OCI-LY1 (cell line): ENCODE data around the gene ARPP19.
"Not testable (repeated sequence)": the region's sequence is repeated elsewhere in the genome, so short reads cannot be mapped to it uniquely, and the experiment has no call there.

Experiments used
- H2AFZ ChIP-seq: fragments of 200-600 bp; sonication (generic), shearing (Covaris generic); 2 replicates; pipeline ENCODE4 v1.6.0; 2014; ENCODE audit warnings: antibody characterized with exemption, mild to moderate bottlenecking, low read length
- H3F3A ChIP-seq: fragments of 200-600 bp; sonication (generic), shearing (Covaris generic); 2 replicates; pipeline ENCODE4 v1.6.0; 2014; ENCODE audit warnings: mild to moderate bottlenecking, antibody characterized with exemption, low read length, moderate library complexity; ENCODE audit not compliant: insufficient read depth
- H3K27ac ChIP-seq: fragments of 200-600 bp; sonication (generic); 2 replicates; pipeline ENCODE4 v1.5.1; 2014; ENCODE audit warnings: low read length, mixed run types, mild to moderate bottlenecking, low read depth; ENCODE audit not compliant: poor library complexity, severe bottlenecking
- H3K27me3 ChIP-seq: fragments of 200-600 bp; sonication (generic); 2 replicates; pipeline ENCODE4 v1.6.0; 2014; ENCODE audit warnings: antibody characterized with exemption, mild to moderate bottlenecking, low read length, moderate library complexity; ENCODE audit not compliant: insufficient read depth
- H3K36me3 ChIP-seq: fragments of 200-600 bp; sonication (generic); 2 replicates; pipeline ENCODE4 v1.6.1; 2014; ENCODE audit warnings: mild to moderate bottlenecking, antibody characterized with exemption, low read length, moderate library complexity, mixed read lengths; ENCODE audit not compliant: insufficient read depth
- H3K4me1 ChIP-seq: fragments of 200-600 bp; sonication (generic); 2 replicates; pipeline ENCODE4 v1.5.1; 2014; ENCODE audit warnings: mild to moderate bottlenecking, low read length, moderate library complexity; ENCODE audit not compliant: insufficient read depth, severe bottlenecking
- H3K4me2 ChIP-seq: fragments of 200-600 bp; sonication (generic), shearing (Covaris generic); 2 replicates; pipeline ENCODE4 v1.6.1; 2014; ENCODE audit warnings: low read length
- H3K4me3 ChIP-seq: fragments of 200-600 bp; sonication (generic); 2 replicates; pipeline ENCODE4 v1.5.1; 2014; ENCODE audit warnings: low read length, low read depth, mild to moderate bottlenecking, mixed read lengths; ENCODE audit not compliant: poor library complexity, severe bottlenecking
- H3K79me2 ChIP-seq: fragments of 200-600 bp; shearing (Covaris generic); 2 replicates; pipeline ENCODE4 v1.6.1; 2016; ENCODE audit warnings: mixed run types, low read length, mixed read lengths; ENCODE audit not compliant: insufficient read depth
- H3K9ac ChIP-seq: fragments of 200-600 bp; sonication (generic), shearing (Covaris generic); 2 replicates; pipeline ENCODE4 v1.6.1; 2014; ENCODE audit warnings: mild to moderate bottlenecking, low read length, mixed read lengths
- H3K9me2 ChIP-seq: fragments of 200-600 bp; sonication (generic), shearing (Covaris generic); 2 replicates; pipeline ENCODE4 v1.6.1; 2014; ENCODE audit warnings: low read depth, mild to moderate bottlenecking, low read length, mixed read lengths
- H3K9me3 ChIP-seq: fragments of 200-600 bp; shearing (Covaris generic); 2 replicates; pipeline ENCODE4 v1.6.1; 2014; ENCODE audit warnings: low read length, mixed read lengths
- H4K20me1 ChIP-seq: fragments of 200-600 bp; sonication (generic), shearing (Covaris generic); 2 replicates; pipeline ENCODE4 v1.6.0; 2016; ENCODE audit warnings: mild to moderate bottlenecking, low read length; ENCODE audit not compliant: insufficient read depth
- EZH2 ChIP-seq: fragments of 200-600 bp; sonication (generic), shearing (Covaris generic); IDR thresholded peaks from 2 replicates; pipeline ENCODE4 v1.8.0; 2017; ENCODE audit warnings: borderline replicate concordance, mixed run types, mild to moderate bottlenecking, antibody characterized with exemption, low read length, moderate library complexity, mixed read lengths
- TF ChIP-seq, protein P1 (sequence below): fragments of 200-600 bp; sonication (generic), shearing (Covaris generic); IDR thresholded peaks from 2 replicates; pipeline ENCODE4 v1.5.1; 2017; ENCODE audit warnings: mild to moderate bottlenecking, antibody characterized with exemption, low read length, moderate library complexity, mixed read lengths

The ARPP19 gene

DNA sequence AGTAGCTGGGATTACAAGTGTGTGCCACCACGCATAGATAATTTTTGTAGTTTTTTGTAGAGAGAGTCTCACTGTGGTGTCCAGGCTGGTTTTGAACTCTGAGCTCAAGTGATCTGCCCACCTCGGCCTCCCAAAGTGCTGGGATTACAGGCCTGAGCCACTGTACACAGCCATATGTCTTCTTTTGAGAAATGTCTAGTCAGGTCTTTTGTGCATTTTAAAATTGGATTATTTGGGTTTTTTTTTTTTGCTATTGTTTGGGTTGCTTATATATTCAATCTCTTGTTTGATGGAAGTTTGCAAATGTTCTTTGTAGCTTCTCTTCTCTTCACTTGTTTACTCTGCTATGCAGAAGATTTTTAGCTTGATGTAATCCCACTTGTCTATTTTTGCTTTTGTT is 6.2 kb upstream of the ARPP19 start:
- no peak for TF ChIP-seq EZH2
- TF ChIP-seq, protein P1, sequence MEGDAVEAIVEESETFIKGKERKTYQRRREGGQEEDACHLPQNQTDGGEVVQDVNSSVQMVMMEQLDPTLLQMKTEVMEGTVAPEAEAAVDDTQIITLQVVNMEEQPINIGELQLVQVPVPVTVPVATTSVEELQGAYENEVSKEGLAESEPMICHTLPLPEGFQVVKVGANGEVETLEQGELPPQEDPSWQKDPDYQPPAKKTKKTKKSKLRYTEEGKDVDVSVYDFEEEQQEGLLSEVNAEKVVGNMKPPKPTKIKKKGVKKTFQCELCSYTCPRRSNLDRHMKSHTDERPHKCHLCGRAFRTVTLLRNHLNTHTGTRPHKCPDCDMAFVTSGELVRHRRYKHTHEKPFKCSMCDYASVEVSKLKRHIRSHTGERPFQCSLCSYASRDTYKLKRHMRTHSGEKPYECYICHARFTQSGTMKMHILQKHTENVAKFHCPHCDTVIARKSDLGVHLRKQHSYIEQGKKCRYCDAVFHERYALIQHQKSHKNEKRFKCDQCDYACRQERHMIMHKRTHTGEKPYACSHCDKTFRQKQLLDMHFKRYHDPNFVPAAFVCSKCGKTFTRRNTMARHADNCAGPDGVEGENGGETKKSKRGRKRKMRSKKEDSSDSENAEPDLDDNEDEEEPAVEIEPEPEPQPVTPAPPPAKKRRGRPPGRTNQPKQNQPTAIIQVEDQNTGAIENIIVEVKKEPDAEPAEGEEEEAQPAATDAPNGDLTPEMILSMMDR = no peak
- no peaks in the 10 kb centered on the region for H3K9me2 ChIP-seq
- no peaks in the 10 kb centered on the region for H4K20me1 ChIP-seq
- no peak overlapping the region for H3K4me2 ChIP-seq
- H3K79me2 ChIP-seq = no peaks in the 10 kb centered on the region
- no peaks in the 10 kb centered on the region for H3K4me1 ChIP-seq
- H3K27ac ChIP-seq = no peak overlapping the region
- no peaks in the 10 kb centered on the region; the same call in none of the 2 replicates for H3F3A ChIP-seq
- no peak overlapping the region for H3K9ac ChIP-seq
- no peak overlapping the region for H3K4me3 ChIP-seq
- no peaks in the 10 kb centered on the region for H3K9me3 ChIP-seq
- H2AFZ ChIP-seq = no peak overlapping the region
- no peaks in the 10 kb centered on the region; the same call in 1 of the 2 replicates for H3K36me3 ChIP-seq
- no peaks in the 10 kb centered on the region for H3K27me3 ChIP-seq

DNA sequence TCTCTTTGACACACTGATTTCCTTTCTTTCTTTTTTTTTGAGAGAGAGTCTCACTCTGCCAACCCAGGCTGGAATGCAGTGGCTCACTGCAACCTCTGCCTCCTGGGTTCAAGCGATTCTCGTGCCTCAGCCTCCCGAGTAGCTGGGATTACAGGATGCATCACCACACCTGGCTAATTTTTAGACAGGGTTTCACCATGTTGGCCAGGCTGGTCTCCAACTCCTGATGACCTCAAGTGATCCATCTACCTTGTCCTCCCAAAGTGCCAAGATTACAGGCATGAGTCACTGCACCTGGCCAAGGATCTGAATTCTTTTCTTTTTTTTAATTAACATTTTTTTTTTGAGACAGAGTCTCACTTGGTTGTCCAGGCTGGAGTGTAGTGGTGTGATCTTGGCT is 5.8 kb upstream of the ARPP19 start:
- H3K36me3 ChIP-seq, H3K79me2 ChIP-seq, H2AFZ ChIP-seq, H3K9me3 ChIP-seq, H3F3A ChIP-seq, H4K20me1 ChIP-seq, H3K9ac ChIP-seq, H3K9me2 ChIP-seq, H3K27me3 ChIP-seq, H3K4me1 ChIP-seq, H3K4me3 ChIP-seq, H3K4me2 ChIP-seq, H3K27ac ChIP-seq: not testable (repeated sequence)

DNA sequence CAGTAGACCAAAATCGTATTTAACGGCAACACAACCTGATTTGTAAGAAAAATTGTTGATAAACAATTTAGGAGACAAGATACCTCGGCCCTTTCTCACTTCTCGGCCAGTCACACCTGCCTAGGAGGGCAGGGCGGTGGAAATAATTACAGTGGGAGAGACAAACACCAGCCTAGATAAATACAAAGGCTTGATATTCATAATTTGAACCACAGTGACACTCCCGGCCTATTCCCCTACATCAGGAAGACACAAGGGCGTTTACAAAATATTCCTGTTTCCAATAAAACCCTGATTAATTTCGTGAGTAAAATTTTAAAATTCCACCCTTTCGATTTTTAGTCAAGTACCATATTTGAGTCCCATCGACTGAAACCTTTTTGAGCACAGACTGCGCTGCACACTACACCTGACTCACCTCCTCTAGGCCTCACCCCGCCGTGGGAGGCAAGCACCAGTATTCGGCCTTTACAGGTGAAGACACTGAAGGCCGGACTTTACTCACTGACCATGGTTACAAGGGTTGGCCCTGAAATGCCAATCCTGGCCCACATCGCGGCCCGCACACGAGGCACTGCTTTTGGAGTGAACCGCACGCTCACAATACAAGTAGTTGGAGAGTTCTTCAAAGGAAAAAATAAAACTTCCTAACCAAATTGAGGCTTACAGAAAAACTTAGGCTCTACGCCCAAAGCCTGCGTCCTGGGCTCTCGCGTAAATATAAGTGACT is 794 bp downstream of the ARPP19 start:
- H3K9me2 ChIP-seq = no peaks in the 10 kb centered on the region
- TF ChIP-seq EZH2 = no peak
- TF ChIP-seq, protein P1 = no peak
- H2AFZ ChIP-seq = no peak overlapping the region
- H3K9me3 ChIP-seq = no peaks in the 10 kb centered on the region
- H3K4me2 ChIP-seq = peak overlapping the region; percentile 92
- peak overlapping the region; percentile 86 for H3K4me3 ChIP-seq
- H3K27me3 ChIP-seq = no peaks in the 10 kb centered on the region
- peaks cover 51% of the 10 kb centered on the region for H3K4me1 ChIP-seq
- H3K79me2 ChIP-seq = peaks cover 54% of the 10 kb centered on the region
- H3K36me3 ChIP-seq = peaks cover 19% of the 10 kb centered on the region
- 0 out of 2 replicates have a peak, but pooled peaks cover 3% of the 10 kb centered on the region for H4K20me1 ChIP-seq
- H3K27ac ChIP-seq = peak overlapping the region; percentile 84
- peaks cover 4% of the 10 kb centered on the region; the same call in 1 of the 2 replicates for H3F3A ChIP-seq
- H3K9ac ChIP-seq = peak overlapping the region; percentile 94

DNA sequence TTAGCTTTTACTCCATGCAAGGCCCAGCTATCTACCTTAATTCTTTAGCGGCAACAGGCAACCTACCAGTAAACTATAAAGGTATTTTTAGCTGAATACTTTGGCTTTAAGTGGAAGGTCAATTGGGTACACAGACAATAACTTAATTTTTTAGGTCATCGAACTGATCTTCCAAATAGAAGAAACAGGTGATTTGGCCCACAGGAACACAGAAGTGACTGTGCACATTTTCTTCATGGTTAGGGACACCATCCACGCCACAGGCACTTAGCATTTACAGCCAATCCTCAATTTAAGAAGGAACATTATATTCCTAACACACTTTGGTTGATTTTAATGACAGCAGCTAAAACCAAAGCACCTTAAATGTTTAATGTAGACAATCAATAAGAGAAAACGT is 1.9 kb downstream of the ARPP19 start:
- Histone ChIP-seq H3K36me3 (peaks cover 21% of the 10 kb centered on the region), H3K9me2 (no peaks in the 10 kb centered on the region), H3K9me3 (no peaks in the 10 kb centered on the region), H3F3A (peaks cover 4% of the 10 kb centered on the region; the same call in 1 of the 2 replicates), H3K4me1 (peaks cover 54% of the 10 kb centered on the region), H3K4me2 (peak overlapping the region; percentile 92), H3K27ac (peak overlapping the region; percentile 84), H2AFZ (no peak overlapping the region), H3K79me2 (peaks cover 66% of the 10 kb centered on the region), H4K20me1 (0 out of 2 replicates have a peak, but pooled peaks cover 3% of the 10 kb centered on the region), H3K9ac (peak overlapping the region; percentile 94), H3K27me3 (no peaks in the 10 kb centered on the region), H3K4me3 (peak overlapping the region; percentile 86)
- TF ChIP-seq, protein P1 = no peak
- no peak for TF ChIP-seq EZH2

DNA sequence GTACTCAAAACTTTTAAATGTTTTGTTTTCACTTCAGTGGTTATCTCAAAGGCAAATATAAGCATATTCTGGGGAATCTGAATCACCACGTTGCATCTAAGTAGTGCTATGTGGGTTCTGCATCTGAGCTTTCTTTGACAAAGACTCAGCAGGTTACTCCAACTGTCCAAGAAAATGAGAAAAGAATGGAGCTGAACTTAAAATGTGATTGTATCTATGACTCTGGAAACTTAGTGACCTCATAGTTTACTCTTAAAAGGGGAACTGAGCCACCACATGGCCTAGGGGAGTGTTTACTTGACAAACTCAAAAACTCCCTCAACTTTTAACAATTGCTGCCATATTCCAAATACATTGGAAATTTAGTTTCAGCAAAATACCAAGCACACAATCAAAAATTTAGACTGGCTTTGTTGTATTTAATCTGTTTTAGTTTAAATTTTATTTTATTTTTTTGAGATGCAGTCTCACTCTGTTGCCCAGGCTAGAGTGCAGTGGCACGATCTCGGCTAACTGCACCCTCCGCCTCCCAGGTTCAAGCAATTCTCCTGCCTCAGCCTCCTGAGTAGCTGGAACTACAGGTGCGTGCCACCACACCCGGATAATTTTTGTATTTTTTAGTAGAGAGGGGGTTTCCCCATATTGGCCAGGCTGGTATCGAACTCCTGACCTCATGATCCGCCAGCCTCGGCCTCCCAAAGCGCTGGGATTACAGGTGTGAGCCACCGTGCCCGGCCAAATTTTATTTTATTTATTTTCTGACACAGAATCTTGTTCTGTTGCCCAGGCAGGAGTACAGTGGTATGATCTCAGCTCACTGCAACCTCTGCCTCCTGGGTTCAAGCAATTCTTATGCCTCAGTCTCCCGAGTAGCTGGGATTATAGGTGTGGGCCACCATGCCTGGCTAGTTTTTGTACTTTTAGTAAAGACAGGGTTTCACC is 3.1 kb downstream of the ARPP19 start:
- H3K27ac ChIP-seq = peak overlapping the region; percentile 69
- not testable (repeated sequence) for H3K27me3 ChIP-seq, H3K9me2 ChIP-seq, H3F3A ChIP-seq, H2AFZ ChIP-seq, H3K9ac ChIP-seq, H4K20me1 ChIP-seq, H3K9me3 ChIP-seq
- H3K36me3 ChIP-seq = peaks cover 26% of the 10 kb centered on the region
- H3K79me2 ChIP-seq = peaks cover 78% of the 10 kb centered on the region
- peaks cover 62% of the 10 kb centered on the region for H3K4me1 ChIP-seq
- peak overlapping the region; percentile 86 for H3K4me3 ChIP-seq
- H3K4me2 ChIP-seq = peak overlapping the region; percentile 46; the same call in 1 of the 2 replicates
